ENCODE results near the gene ENPP3. TPM values are rescaled to one million over a fixed set of nuclear protein-coding genes. Genes with fewer than 3 reads are reported as not detected.

The ENPP3 gene
- total RNA-seq, 1 experiment from 2014 or later, result not detected

DNA sequence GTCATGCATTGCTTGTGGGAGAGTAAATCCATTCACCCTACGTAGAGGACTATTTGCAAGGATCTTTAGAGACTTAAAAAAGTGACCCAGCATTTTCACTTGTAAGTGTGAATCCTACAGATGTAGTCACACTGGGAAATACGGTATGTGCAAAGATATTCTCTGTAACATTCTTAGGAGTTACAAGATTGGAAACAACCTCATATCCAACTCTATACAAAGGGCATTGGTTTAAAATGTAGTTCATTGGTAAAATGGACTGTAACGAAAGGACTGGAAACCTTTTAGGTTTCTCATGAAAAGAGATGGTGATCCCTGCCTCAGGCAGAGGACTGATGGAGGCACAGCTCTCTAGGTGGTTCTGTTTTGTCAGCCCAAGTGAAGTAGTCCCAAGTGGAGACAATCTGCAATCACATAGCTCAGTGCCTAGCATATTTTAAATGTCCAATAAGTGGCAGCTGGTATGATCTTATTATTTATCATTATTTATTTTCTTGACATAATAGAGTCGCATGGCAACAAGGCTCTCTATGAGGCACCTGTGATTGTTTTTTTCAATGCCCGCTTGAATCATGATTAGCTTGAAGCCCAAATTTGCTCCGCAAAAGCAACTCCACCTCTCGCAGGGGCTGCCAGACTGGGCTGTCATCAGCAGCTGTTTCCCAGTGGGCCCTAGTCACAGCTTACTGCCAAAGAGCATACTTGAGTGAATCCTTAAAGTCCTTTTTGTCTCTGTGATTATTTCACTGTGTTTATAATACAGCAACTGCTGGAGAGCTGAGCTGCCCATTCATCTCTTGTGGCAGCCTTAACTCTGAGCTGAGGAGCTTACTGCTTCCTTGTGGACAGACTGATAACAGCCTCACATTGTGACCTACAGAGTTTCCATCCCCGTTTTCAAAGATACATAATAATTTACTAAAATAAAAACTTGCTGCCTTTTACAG, 150.9 kb downstream of the ENPP3 start:
- no peak for DNase-seq
- H3K27me3 ChIP-seq (ENCODE audit: control insufficient read depth, insufficient read depth, low read length), result no peaks in the 10 kb centered on the region
- H3K4me3 ChIP-seq (ENCODE audit: insufficient read depth, low read depth, low read length), result no peak overlapping the region
- no peaks in the 10 kb centered on the region for H3K36me3 ChIP-seq (replicated peaks; ENCODE audit: control insufficient read depth, insufficient read depth, low read length)

DNA sequence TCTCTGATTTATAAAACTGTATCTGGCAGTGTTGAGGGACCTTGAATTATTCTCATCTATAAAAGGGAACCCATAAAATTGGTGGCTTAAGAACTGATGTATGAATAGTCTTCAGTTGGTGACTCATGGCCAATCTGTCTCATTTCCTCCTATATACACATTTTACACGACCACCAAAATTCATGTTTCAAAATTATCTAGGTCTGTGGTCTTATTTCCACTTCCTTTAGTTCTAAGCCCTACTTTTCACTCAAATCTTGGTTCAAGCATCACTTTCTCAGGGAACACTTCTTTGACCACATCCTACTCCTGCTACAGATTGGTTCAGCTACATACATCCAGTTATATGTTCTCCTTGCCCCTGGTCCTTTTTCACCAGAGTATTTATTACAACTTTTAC, 152.1 kb downstream of the ENPP3 start:
- DNase-seq, result no peak
- H3K27me3 ChIP-seq (ENCODE audit: control insufficient read depth, insufficient read depth, low read length), result no peaks in the 10 kb centered on the region
- H3K4me3 ChIP-seq (ENCODE audit: insufficient read depth, low read depth, low read length), result no peak overlapping the region
- no peaks in the 10 kb centered on the region for H3K36me3 ChIP-seq (replicated peaks; ENCODE audit: control insufficient read depth, insufficient read depth, low read length)

DNA sequence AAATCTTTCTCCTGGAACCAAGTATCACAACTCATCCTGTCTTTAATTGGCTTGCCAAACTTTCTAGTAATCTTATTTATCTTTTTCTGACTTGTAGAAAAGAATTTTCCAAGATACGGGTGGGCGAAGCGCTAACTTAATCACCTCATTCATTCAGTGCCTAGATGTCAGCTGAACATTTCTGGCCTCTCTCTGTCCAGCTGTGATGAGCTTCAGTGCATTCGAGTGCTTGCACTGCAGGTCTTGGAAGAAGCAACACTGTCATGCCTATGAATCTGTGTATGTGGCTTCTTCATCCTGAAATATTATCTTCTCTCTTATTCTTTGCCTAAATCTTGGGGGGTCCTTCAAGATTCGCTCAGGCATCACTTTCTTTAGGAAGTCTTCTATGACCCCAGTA, 154.4 kb downstream of the ENPP3 start:
- DNase-seq, result no peak
- Histone ChIP-seq H3K27me3 (ENCODE audit: control insufficient read depth, insufficient read depth, low read length) (no peaks in the 10 kb centered on the region), H3K36me3 (replicated peaks; ENCODE audit: control insufficient read depth, insufficient read depth, low read length) (no peaks in the 10 kb centered on the region), H3K4me3 (ENCODE audit: insufficient read depth, low read depth, low read length) (no peak overlapping the region)

DNA sequence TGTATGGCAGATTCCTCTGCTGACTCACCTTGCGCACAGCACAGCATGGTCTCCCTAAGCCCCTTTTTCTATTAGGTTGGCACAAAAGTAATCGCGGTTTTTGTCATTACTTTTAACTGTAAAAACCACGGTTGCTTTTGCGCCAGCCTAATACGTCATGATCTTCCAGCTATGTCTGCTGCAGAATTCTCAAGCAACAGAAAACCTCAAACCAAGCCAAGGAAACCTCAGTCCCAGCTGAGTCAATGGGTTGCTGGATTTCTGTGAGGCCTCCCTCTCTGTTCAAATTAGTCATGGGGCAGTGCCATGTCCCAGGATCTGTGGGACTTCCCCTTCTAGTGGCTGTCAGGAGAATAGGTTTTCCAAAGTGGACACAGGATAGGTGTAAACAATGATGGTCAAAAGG, 155.0 kb downstream of the ENPP3 start:
- DNase-seq, result peak; percentile 12
- no peaks in the 10 kb centered on the region for H3K36me3 ChIP-seq (replicated peaks; ENCODE audit: control insufficient read depth, insufficient read depth, low read length)

DNA sequence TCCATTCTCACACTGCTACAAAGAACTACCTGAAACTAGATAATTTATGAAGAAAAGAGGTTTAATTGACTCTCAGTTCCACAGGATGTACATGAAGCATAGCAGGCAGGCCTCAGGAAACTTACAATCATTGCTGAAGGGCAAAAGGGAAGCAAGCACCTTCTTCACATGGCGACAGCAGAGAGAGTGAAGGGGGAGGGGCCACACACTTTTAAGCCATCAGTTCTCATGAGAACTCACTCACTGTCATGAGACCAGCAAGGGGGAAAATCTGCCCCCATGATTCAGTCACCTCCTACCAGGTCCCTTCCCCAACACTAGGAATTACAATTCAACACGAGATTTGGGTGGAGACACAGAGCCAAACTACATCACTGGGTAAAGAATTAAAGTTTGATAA, 158.3 kb downstream of the ENPP3 start:
- no peak for DNase-seq
- H3K36me3 ChIP-seq (replicated peaks; ENCODE audit: control insufficient read depth, insufficient read depth, low read length), result no peaks in the 10 kb centered on the region
- H3K4me3 ChIP-seq (ENCODE audit: insufficient read depth, low read depth, low read length), result no peak overlapping the region
- no peaks in the 10 kb centered on the region for H3K27me3 ChIP-seq (ENCODE audit: control insufficient read depth, insufficient read depth, low read length)

More for the DNA sequence above, 155.0 kb downstream of the ENPP3 start:
- H3K4me3 ChIP-seq (ENCODE audit: insufficient read depth, low read depth, low read length), result no peak overlapping the region
- H3K27me3 ChIP-seq (ENCODE audit: control insufficient read depth, insufficient read depth, low read length), result no peaks in the 10 kb centered on the region

Other genes starting within 250 kb of the ENPP3 start
- gene ARG1, start 64.1 kb upstream of the ENPP3 start, total RNA-seq (2014; rRNA removed; shearing (Covaris generic)), result not detected in 2 replicates
- 15.8 and 26.1 TPM in 2 replicates for gene MED23, start 9.1 kb upstream of the ENPP3 start, total RNA-seq (2014; rRNA removed; shearing (Covaris generic))
- not detected in 2 replicates for gene OR2A4, start 64.1 kb downstream of the ENPP3 start, total RNA-seq (2014; rRNA removed; shearing (Covaris generic))
- not detected in 2 replicates for gene CTAGE9, start 73.7 kb downstream of the ENPP3 start, total RNA-seq (2014; rRNA removed; shearing (Covaris generic))
- 17.8 and 24.5 TPM in 2 replicates for gene ENPP1, start 170.7 kb downstream of the ENPP3 start, total RNA-seq (2014; rRNA removed; shearing (Covaris generic))

Data from H7 (cell line).